Astrocyte of the spinal cord (primary cell): ENCODE results near the gene TEKT5.

Experiments used
- DNase-seq: peaks from one replicate; pipeline ENCODE4 v3.0.0; 2011; ENCODE audit warnings: low read depth, low spot score
- H3K4me3 ChIP-seq: 2 replicates; pipeline ENCODE4 v1.5.1; 2011; ENCODE audit warnings: low read depth, mild to moderate bottlenecking, low read length, moderate library complexity
- CTCF ChIP-seq: IDR thresholded peaks from 2 replicates; pipeline ENCODE4 v1.5.1; 2012; ENCODE audit warnings: low read depth, mild to moderate bottlenecking, low read length, inconsistent platforms
- in situ Hi-C: cut with HindIII; loops from 2 replicates; pipeline ENCODE4 v1.10.0; 2017; ENCODE audit warnings: low sequenced_read_pairs

Gene TEKT5

GRCh38 chr16:10599626-10600025, 95.1 kb downstream of the TEKT5 start:
- TF ChIP-seq CTCF, result no peak
- DNase-seq, result no peak
- in situ Hi-C loops, result no loop called here
- no peak overlapping the region for H3K4me3 ChIP-seq

GRCh38 chr16:10598157-10598556, 96.6 kb downstream of the TEKT5 start:
- in situ Hi-C loops, result no loop called here
- H3K4me3 ChIP-seq, result no peak overlapping the region
- no peak for TF ChIP-seq CTCF
- no peak for DNase-seq

- no peak for DNase-seq
- no peak for TF ChIP-seq CTCF
Measured at GRCh38 chr16:10597187-10597601, 97.5 kb downstream of the TEKT5 start.

GRCh38 chr16:10594312-10594950, 100.3 kb downstream of the TEKT5 start:
- TF ChIP-seq CTCF, result no peak

More at GRCh38 chr16:10597187-10597601, 97.5 kb downstream of the TEKT5 start:
- H3K4me3 ChIP-seq, result no peak overlapping the region
- in situ Hi-C loops, result no loop called here

GRCh38 chr16:10592611-10593010, 102.1 kb downstream of the TEKT5 start:
- TF ChIP-seq CTCF, result no peak
- H3K4me3 ChIP-seq, result no peak overlapping the region
- in situ Hi-C loops, result no loop called here
- no peak for DNase-seq

More at GRCh38 chr16:10594312-10594950, 100.3 kb downstream of the TEKT5 start:
- H3K4me3 ChIP-seq, result no peak overlapping the region
- DNase-seq, result no peak
- in situ Hi-C loops, result no loop called here

GRCh38 chr16:10590342-10590741, 104.4 kb downstream of the TEKT5 start:
- H3K4me3 ChIP-seq, result no peak overlapping the region
- in situ Hi-C loops, result no loop called here
- DNase-seq, result no peak
- no peak for TF ChIP-seq CTCF
